ENCODE measurements around the gene MTHFS.

MTHFS gene

DNA sequence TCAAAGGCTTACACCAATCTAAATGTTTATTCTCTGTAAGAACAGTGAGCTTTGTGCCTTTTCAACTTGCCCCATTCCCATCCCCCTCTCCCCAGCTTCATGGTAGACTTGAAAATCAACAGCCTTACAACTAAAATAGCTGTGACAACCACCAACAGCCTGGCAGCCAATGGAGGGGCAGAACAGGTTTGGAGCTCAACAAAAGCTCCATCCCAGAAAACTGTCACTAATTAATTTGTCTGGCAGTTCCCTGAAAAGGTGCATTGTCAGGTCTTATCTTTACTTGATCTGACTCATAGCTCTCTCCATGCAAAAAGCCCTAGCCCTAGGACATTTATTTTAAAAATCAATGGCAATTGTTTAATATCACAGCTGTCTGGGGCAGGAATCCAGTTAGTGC is 22.6 kb downstream of the MTHFS start:
- DNase-seq: no peak

GRCh38 chr15:79872358-79873017 is 24.3 kb downstream of the MTHFS start:
- DNase-seq: no peak

DNA sequence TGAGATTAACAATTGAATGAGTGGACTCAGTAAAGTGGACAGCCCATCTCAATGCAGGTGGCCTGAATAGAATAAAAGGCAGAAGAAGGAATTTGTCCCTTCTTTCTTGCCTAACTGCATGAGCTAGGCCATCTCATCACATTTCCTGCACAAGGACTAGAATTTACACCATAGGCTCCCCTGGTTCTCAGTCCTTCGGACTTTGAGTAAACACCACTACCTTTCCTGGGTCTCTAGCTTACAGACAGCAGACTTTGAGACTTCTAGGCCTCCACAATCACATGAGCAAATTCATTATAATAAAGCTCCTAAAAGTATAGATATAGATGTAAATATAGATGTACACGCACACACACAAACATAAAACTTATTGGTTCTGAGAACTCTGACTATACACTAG is 28.3 kb downstream of the MTHFS start:
- no peak for DNase-seq

- DNase-seq: no peak
Measured at GRCh38 chr15:79863886-79864285, 32.9 kb downstream of the MTHFS start.

GRCh38 chr15:79862191-79862590 is 34.6 kb downstream of the MTHFS start:
- no peak for DNase-seq

DNA sequence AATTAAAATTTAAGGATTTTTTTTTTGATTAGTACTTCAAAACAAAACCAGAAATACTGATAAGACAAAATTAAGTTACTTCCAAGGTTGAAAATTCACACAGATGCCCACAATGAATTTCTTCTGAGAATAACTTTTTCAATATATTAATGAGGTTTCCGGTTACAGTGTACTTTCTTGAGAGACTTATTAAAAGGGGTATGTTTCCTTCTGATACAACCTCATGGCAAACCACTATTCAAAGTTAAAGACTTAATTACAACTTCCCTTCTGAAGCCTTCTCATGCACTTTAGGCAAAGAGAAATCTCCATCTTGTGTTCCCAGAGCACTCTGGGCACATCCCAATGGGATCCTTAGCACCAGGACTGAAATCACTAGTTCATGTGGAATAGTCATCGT is 36.2 kb downstream of the MTHFS start:
- DNase-seq: no peak

DNA sequence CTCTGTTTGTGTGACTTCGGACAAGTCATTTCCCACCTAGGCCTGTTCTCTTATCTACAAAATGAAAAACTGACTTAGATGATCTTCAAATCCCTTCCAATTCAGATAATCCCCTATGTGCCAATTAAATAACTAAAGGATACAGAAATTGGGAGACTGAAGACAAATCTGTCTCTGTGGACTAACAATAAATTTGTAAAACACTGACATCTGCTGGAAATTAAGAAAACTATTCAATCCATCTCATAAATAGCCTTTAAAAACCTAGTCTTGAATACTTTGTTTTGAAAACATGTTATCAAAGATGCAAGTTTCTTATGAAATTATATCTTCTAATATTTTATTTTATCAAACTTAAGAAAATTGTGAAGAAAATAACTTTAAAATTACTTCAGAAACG is 38.3 kb downstream of the MTHFS start:
- DNase-seq: no peak

- no peak for DNase-seq
Measured at GRCh38 chr15:79853492-79854328, 43.1 kb downstream of the MTHFS start.

DNA sequence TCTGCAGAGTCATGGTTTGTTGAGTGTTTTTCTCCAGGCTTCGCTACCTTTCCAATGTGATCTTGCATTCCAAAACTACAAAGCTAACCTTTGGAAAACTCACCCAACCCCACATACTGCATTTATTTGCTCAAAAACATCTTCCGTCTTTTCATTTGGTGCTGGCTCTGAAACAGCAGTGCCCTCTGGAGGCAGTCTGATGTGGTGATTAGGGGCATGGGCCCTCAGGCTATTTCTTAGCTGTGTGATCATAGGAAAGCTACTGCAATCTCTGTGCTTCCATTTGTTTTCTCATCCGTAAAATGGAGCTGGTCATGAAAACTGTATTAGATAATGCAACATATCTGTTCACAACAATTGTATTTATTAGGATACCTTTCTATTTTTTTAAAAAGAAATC is 47.0 kb downstream of the MTHFS start:
- DNase-seq: no peak

GRCh38 chr15:79846539-79846938 is 50.3 kb downstream of the MTHFS start:
- no peak for DNase-seq

GRCh38 chr15:79844221-79844620 is 52.6 kb downstream of the MTHFS start:
- DNase-seq: no peak

- no peak for DNase-seq
Measured at GRCh38 chr15:79837846-79838245, 59.0 kb downstream of the MTHFS start.

DNA sequence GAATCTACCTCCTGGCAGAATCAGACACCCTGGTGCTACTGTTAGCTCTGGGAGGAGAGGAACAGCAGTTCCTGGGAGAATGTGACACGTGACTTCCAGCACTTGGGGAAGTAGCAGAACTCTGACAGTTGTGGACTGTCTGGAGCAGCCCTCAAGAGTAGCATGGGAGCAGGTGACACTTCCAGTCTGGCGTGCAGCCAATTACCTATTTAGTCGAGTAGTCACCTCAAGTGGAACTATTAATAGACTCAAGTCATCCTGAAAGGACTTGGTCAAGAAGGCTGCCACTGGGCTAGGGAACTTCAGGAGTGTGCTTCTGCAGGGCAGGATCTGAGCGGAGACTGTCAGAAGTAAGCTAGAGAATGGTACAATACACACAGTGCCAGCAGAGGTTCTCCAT is 62.3 kb downstream of the MTHFS start:
- DNase-seq: no peak

DNA sequence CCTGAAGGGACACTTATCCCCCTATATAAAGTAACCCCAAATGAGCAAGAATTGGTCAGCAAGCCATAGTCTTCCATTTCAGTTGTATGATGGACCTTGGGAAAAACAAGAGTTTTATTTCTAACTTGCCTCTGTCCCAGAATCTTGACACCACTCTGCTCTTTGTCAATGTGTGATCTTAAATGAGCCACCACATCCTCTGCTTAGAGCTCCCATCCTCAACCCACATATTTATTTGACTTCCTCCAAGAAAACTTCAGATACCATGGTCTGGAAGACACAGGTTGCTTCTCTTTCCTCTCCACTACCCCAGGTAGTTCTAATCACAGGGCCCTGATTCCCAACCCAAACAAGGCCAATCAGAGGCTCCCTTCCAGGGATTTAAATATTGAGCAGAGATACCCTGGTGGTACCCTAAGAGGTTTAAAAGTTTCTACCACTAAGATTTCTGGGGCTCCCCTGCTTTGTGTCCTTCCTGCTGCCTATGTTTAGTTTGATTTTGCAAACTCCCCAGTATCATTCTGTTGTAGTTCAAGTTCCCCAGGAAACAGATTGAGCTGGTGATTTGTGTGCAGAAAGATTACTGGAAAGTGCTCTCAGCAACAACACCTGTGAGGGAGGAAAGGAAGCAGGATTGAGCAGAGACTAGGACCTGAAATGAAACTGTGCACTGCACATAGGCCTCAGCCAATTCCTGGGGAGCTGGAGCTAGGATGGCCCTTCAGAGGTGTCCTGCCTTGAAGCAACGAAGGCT is 64.3 kb downstream of the MTHFS start:
- DNase-seq: no peak

GRCh38 chr15:79831604-79832003 is 65.2 kb downstream of the MTHFS start:
- no peak for DNase-seq

- no peak for DNase-seq
Measured at GRCh38 chr15:79829950-79830349, 66.9 kb downstream of the MTHFS start.

- no peak for DNase-seq
Measured at GRCh38 chr15:79828447-79828846, 68.4 kb downstream of the MTHFS start.

GRCh38 chr15:79826800-79827199 is 70.0 kb downstream of the MTHFS start:
- no peak for DNase-seq

DNA sequence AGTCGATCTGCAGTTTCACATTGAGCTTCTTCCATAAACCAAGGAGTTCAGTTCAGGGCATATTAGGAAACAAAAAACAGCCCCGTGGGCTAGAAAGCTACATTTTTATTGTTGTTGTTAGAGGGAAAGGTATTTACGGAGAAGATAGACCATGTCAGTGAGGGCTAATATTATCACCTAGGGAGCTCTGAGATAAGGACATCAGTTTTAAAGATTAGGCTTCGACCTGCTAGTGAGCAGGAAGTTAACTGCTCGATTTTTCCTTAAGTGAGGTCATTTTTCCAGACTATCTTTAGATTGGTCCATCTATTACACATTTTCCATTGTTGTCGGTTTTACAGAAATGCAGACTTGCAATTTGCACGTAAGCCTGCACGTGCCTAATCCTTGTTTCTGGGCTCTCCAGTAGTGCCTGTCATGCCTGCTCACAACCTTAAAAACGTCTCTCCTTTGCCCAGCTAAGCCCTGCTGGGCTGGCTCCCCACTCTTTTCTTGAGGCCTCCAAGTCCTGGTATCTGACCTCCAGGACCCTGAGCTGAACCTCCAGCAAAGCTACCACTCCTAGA is 72.6 kb downstream of the MTHFS start:
- DNase-seq: no peak

DNA sequence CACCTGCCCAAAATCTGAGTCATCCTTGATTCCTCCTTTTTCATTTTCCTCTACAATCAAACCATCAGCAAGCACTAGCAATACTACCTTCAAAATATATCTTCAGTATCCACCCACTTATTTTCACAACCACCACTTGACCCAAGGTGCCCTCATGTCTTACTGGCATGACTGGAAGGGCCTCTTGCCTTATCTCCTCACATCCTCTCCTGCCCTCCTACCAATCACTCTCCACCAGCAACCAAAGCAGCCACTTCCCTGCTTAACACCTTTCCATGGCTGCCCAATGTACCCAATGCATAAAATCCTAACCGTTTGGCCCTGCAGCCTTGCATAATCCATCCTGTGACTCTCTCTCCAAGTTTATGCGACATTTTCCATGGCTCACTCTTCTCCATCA is 76.0 kb downstream of the MTHFS start:
- DNase-seq: no peak

DNA sequence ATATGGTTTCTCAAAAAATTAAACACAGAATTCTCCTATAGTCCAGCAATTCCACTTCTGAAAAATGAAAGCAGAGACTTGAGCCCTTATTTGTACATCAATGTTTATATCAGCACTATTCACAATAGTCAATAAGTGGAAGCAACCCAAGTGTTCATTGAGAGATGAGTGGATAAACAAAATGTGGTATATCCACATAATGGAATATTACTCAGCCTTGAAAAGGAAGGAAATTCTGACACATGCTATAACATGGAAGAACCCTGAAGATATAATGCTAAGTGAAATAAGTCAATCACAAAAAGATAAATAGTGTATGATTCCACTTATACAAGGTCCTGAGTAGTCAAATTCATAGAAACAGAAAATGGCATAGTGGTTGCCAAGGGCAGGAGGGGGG is 76.6 kb downstream of the MTHFS start:
- DNase-seq: no peak

GRCh38 chr15:79816571-79816970 is 80.2 kb downstream of the MTHFS start:
- no peak for DNase-seq

DNA sequence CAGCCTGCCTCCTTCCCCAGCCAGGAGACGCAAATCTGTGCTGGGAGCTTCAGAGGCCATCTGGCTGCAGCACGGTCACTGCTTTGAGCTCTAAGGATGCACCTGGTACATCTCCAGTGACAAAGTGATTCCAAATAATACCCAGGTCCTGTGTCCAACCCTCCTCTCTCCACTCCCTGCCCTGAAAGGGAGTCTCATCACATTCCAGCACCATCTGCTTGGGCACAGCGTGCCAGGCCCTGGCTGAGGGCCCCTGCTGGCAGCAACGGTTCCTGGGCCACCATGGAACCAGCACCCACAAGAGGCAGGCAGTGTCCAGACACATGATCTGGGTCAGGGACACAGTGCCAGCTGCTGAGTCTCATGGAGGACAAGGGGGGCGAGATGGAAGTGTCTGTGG is 81.3 kb downstream of the MTHFS start:
- DNase-seq: no peak

GRCh38 chr15:79812541-79812940 is 84.3 kb downstream of the MTHFS start:
- no peak for DNase-seq

Measured in NCI-H2107 (cell line).